GM21619 (cell line): ENCODE measurements around the gene MTERF1.
"Not testable (repeated sequence)": the region's sequence is repeated elsewhere in the genome, so short reads cannot be mapped to it uniquely, and the experiment has no call there.

Source experiments
- ATAC-seq: cut with Tn5 transposase; IDR thresholded peaks from one replicate; pipeline ENCODE4 v1.9.1; 2021; ENCODE audit not compliant: unreplicated experiment

The MTERF1 gene

DNA sequence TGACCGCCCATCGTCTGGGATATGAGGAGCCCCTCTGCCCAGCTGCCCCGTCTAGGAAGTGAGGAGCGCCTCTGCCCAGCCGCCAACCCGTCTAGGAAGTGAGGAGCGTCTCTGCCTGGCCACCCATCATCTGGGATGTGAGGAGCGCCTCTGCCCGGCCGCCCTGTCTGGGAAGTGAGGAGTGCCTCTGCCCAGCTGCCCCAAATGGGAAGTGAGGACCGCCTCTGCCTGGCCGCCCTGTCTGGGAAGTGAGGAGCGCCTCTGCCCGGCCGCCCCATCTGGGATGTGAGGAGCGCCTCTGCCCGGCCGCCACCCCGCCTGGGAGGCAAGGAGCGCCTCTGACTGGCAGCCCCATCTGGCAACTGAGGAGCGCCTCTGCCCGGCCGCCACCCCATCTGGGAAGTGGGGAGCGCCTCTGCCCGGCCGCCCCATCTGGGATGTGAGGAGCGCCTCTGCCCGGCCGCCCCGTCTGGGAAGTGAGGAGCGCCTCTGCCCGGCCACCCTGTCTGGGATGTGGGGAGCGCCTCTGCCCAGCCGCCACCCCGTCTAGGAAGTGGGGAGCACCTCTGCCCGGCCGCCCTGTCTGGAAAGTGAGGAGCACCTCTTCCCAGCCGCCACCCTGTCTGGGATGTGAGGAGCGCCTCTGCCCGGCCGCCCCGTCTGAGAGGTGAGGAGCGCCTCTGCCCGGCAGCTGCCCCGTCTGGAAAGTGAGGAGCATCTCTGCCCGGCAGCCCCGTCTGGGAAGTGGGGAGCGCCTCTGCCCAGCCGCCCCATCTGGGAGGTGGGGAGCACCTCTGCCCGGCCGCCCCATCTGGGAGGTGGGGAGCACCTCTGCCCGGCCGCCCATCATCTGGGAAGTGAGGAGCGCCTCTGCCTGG is 7.1 kb upstream of the MTERF1 start:
- ATAC-seq, result not testable (repeated sequence)

DNA sequence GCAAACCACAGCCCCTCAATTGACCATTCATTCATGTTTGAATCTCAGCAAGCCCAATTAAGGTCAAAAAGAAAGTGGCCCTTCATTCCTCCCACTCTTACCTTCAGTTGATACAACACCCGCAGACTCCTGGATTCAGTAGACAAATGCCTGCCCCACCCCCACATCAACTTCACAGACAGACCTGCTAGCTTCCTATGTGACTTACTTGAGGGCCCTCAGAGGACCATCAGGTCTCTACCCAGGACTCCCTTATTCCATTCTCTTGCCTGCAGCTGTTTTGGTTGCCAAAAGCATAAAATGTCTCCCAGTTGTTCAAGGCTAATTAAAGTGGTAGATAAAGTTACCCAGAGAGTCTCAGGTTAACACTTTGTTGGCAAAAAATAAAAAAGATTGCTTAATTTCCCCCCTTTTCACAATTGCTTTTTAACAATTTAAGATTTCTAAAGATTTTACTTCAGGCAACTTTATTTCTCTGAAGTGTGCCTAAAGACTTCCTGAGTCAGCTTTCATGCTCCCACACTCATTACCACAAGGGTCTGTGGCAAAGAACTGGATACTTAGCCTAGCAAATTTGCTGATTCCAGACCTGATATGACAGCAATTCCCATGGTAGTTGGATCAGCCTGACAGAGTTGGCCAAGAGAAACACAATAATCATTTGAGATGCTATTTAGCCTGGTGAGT is 3.3 kb upstream of the MTERF1 start:
- no peak for ATAC-seq

DNA sequence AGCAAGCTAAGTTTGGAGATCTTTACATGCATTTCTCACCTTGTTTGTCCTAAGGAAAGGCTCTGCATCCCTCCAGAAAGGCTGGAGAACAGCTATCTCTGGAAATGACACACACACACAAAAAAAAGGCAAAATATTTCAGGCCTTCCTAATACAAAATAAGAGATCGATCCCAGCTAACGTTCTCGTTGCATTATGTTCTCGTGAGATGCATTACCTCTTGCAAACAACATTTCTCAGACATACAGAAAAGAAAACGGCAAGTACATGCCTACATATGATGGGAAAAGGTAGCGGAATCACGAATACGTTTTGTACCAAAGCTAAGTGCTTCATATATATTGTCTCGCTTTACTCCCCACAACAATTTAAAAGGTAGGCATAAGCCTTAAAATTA is 488 bp downstream of the MTERF1 start:
- ATAC-seq, result no peak

DNA sequence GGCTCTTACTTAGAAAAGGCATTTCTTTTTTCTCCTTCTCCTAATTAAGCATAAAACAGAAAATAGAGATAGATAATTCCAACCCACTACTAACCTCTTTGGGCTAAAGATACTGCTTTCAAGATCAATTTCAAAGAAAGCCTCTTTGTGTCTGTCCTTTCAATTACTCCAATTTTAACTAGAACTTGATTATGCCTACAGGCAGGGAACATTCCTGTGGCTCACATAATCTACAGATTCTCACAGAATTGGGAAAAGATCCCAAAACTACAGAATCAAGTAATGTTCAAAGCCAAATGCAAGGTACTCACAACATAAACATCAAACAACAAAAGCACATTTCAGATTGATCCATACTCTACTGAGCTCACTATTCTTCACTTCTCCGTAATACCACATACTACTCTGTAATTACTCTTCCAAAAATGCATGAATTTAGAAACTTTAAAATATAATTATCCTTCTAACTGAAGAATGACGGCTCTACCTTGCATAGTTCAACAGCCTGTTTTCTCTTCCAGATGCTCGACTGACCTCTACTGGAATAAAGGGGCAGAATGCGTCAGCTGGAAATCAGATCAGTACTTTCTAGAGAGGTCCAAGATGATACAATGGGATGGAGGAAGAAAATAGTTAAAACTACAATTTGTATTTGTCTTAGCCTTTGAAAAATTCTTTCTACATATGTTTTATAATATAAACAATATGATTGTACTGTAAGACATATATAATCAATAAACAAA is 3.9 kb downstream of the MTERF1 start:
- ATAC-seq, result no peak

DNA sequence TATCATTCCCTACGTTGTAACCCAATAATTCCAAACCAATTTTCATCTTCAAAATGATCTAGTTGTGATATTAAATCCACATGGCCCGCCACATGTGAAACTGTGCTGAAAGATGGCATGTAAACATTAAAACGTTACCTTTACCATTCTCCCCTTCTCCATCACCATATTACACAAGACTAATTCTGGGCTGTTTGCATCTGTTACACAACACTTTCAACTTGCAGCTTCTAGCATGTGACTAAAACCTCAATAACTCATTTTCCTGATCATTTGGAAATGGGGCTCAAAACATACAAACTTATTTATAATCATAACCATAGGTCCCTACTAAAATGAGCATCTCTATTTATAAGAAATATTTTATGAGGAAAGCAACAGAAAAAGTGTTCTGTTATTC is 4.7 kb downstream of the MTERF1 start:
- no peak for ATAC-seq

DNA sequence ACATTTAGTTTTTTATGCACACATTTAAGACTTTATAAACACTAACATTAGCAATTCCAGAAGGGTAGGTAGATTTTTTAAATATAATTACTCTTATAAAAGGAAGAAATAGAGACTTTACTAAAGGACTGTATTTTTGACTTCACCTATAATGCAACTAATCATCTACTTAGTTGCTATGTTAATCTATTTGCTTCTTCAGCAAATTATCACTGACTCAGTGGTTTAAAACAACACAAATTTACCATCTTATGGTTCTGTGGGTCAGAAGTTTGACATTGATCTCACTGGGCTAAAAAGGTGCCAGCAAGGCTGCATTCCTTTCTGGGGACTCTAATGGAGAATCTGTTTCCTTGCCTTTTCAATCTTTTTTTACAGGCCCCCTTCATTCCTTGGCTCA is 7.6 kb downstream of the MTERF1 start:
- ATAC-seq, result no peak

DNA sequence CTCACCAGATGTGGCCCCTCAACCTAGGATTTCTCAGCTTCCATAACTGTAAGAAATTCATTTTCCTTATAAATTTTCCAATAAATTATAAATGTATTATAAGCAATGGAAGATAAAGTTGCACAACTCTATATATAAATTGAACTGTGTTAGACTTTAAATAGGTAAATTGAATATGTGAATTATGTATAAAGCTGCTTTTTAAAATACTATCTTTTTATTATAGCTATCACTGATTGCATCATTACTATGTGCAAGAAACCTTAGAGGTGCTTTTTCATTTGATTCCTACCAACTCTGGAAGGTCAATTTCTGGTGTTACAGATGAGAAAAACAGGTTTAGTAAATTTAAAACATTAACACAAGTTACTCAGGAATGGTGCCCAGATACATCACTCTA is 8.4 kb downstream of the MTERF1 start:
- ATAC-seq, result no peak

DNA sequence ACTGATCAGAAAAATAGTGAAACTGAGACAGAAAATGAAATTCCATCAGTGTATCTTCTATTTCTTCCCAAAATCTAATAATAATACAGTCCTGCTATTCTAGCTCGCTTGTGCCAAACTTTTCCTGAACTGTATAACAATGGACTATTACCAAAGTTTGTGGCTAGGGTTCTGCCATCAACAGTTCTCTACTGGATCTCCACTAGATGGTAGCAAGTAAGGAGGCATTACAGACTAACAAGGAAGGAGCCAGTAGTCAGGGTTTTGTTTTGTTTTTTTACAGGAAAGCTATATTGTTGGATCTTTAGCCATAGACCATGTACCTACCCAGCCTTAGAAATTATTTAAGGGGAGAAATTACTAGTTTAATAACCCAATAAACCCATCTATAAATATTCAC is 10.8 kb downstream of the MTERF1 start:
- ATAC-seq, result no peak

DNA sequence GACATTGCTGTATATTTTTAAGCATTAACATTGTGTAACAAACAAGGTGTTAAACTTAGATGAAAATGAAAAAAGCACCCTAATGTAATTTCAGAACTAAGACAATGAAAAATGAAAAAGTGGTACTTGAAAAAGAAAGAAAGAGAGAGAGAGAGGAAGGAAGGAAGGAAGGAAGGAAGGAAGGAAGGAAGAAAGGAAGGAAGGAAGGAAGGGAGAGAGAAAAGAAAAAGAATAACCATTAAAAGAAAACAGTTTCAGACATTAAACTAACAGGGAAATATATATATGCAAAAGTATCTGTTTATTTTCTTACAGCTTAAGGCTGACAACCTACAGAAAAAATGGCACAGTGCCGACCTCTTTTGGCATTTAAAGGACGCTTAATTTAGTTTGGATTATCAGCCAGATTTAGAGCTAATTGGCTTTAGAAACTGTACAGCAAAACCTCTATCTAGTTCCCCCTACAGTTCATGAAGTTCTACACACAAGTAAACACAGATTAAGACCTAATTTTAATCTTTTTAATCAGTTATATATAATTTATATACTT is 13.8 kb downstream of the MTERF1 start:
- ATAC-seq, result no peak

DNA sequence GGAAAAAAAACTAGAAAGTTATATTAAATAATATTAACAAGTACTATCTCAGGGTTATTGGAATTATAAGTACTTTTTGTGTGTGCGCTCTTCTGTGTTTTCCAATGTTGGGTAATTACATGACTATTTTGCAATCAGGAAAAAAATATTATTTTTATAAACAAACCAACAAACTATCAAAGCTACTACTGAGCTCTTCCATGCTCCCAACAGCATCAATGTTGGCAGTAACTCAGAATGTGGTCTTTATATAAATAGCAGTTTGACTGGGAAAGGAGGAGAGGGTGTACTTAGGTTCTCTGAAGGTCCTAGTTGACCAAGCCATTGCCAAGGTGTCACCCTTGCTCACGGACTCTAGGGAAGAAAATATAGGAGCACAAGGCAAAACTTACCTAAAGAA is 15.0 kb downstream of the MTERF1 start:
- ATAC-seq, result no peak

DNA sequence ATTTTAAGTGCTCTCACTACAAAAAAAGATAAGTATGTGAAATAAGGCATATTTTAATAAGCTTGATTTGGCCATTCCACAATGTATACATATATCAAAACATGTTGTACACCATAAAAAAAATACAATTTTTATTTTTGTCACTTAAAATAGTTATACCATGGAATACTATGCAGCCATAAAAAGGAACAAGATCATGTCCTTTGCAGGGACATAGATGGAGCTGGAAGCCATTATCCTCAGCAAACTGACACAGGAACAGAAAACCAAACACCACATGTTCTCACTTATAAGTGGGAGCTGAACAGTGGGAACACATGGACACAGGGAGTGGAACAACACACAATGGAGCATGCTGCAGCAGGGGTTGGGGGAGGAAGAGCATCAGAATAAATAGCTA is 15.9 kb downstream of the MTERF1 start:
- ATAC-seq, result not testable (repeated sequence)

DNA sequence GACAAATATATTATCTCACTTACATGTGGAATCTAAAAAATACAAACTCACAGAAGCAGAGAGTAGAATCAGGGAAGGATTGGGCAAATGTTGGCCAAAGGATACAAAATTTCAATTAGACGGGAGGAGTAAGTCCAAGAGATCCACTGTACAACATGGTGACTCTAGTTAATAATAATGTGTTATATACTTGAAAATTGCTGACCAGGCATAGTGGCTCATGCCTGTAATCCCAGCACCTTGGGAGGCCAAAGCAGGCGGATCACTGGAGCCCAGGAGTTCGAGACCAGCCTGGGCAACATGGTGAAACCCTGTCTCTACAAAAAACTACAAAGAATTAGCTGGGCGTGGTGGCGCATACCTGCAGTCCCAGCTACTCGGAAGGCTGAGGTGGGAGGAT is 16.4 kb downstream of the MTERF1 start:
- no peak for ATAC-seq

DNA sequence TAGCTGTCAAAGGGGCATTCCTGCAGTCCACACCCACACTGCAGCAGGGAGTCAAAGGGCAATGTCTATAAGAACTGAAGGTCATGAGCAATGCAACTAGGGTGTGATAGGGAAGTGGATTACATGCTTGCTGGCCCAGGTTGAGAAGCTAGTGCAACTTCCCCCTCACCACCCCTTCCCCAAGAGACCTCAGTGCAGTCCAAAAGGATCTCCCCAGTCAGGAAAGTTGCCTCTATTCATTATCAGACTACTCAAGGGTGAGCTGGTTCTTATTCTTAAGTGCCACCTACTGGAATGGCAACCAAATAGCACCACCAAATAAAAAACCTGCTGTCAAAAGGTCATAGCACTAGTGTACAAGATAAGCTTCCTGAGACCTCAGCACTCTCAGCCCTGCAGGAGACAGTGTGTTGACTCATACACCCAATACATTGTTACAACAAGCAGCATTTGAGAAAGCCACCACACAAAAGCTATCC is 28.2 kb downstream of the MTERF1 start:
- peak; percentile 72 for ATAC-seq

DNA sequence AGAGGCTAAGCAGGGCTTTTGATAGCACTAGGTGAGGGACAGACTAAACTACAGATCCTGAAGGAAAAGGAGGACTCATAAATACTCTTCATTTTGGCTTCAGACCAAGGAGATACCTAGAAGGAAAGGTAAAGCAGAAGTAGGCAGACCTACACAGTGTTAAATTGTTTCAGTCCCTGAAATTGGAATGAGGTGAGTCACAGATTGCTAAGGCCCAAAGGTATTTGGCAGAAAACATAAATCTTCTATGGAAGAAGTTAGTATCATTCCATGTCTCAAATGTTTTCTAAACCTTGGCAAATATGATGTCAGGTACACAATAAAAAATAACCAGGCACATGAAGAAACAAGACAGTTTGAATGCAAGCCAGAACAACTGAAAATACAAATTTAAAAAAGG is 30.0 kb downstream of the MTERF1 start:
- ATAC-seq, result no peak

DNA sequence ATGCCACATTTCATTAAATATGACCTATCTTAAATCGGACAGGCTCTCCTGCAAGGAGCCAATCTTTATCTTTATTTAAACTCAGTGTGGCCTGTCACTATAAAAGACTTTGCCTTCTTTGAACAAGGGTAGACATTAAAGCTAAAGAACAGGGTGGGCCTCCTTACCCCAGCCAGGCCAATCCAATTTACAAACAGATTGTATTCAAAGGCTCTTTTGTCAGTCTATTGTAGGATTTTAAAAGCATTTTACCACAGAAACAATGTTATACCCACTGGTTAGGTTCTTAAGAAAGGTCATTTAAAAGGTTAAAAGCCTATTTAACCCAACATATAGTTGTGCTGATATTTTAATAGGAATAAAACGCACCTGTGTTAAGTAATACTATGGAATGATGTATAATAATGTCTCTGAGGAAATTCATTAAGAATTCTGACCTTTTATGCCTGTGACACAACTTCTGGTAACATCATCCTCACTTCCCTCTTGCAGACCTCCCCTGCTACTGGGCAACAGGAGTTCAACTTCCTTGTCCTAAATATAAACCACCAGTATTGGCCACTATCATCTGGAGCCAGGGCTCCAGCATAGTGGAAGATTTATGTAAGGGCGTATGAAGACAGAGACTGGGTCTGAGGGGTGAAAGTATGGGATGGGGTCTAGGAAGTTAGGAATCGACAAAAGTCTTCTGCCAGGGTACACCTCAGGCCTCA is 32.5 kb downstream of the MTERF1 start:
- ATAC-seq, result no peak

DNA sequence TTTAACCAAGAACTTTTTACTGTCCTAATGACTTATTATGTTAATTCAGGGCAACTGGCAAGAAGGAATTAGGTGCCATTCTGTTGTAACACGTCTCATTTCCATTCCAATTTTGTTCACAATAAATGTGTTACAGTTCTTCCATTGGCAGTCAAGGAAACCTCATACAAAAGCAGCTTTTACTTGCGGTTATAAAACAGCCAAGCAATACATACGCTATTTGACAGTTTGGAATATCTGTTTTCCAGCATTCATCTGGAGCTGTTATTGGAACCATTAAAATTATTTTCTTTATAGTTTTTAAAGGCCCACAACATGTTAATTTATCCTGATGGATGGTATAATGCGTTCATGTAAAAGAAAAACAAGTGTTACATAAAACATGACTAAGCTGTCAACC is 33.3 kb downstream of the MTERF1 start:
- ATAC-seq, result no peak

DNA sequence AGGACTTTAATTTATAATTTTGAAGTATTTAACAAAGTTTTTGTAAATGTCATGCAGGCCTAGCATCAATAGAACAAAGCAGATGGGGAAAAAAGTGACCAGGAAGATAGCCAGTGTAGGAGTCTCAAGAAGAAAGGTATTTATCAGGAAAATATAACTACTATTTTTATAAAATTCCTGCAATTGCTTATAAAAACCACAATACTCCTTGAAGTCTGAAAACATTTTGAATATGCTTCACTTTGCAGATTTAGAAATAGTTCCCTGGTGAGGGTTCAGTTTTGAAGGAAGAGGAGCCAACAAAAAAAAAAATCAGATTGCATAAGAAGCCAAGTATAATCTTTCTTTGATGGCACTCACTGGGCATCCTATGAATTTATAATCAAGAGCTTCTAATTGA is 34.1 kb downstream of the MTERF1 start:
- ATAC-seq, result no peak

DNA sequence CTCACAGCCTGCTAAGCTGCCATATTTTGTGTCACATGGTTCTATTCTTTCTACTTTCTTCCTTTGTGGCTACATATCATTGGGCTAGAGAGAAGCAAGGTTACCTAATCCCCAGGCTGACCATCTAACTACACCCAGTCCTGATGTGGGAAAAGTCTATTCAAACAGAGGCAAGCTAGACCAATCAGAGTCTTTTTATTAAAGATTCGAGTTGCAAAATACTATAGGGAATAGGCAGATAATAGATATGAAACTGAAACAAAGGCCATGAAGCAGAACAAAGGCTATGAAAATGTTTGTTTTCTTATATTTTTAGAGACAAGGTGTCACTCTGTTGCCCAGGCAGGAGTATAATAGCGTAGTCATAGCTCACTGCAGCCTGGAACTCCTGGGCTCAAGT is 36.7 kb downstream of the MTERF1 start:
- peak; percentile 88 for ATAC-seq

DNA sequence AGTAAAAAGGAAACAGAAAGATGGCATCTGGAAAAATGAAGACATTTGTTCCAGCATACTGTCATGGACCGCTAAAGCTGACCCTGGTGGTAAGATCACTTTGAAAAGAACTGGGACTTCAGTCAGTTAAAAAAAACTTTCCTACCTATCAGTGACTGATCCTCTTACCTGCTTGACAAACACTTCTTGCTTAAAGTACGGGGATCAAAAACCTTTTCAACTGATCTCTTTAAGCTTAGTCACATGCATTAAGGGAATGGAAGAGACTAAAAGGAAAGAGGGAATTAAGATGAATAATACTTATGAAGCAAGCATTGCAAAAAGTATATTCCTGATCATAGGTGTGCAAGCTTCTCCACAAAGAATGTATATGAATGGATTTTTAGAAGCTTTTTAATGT is 42.1 kb downstream of the MTERF1 start:
- ATAC-seq, result no peak

DNA sequence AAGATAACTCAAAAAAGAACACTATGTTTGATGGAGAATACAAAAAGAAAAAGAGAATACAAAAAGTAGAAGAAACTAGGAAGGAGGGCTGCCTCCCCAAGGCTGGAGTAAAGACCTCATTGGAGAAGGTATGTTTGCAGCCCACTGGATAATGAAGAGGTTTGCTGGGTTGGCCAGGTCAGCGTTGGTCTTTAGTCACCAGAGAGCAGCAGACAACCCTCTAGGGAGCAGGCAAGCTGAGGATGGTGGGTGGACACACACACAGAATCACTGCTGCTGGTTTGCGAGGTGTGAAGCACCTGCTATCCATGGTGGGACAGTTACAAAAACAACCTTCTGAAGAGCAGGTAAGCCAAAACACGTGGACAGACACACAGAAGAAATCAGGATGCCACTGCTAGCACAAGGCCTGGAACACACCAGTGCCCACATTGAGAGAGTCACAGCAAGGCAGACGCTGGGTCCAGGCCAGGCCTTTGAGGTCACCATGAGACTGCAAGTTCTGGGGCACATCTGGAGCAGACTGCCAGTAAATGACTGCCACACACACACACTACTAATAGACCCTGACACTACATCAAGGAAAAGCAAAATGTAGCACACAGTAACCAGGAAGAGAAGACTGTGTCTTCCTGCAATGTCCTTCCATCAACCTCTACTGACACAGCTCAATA is 43.0 kb downstream of the MTERF1 start:
- no peak for ATAC-seq
